K562 (cell line): ENCODE data around the gene IL1R1. TPM values are rescaled to one million over a fixed set of nuclear protein-coding genes. Genes with fewer than 3 reads are reported as not detected.

Experiments
- ATAC-seq: fragments of 200-7000 bp; cut with Tn5 transposase; 3 replicates; pipeline ENCODE4 v1.9.1; 2020; ENCODE audit warnings: moderate library complexity
- BruUV-seq: library from RNA; stranded (reverse); fragments of 400-500 nt; replicated peaks from 2 replicates; lab custom pipeline; 2021; lab: Mats Ljungman, UMichigan
- CTCF ChIA-PET: fragments of 300-600 bp; formaldehyde crosslinking; extraction: SDS; loops from one replicate; lab custom pipeline; 2021; ENCODE audit warnings: low intra/inter-chr PET ratio; lab: Yijun Ruan, JAX
- POLR2A ChIA-PET: fragments of 300-600, 350-650 bp; sonication (Branson Sonifier 250); formaldehyde crosslinking; extraction: SDS; loops from one replicate; lab custom pipeline; 2021; ENCODE audit warnings: antibody characterized with exemption, inconsistent platforms; lab: Yijun Ruan, JAX
- DNase-seq, 4 experiments: peaks; one replicate each; pipeline versions ENCODE4 v3.0.0 to v3.0.0-alpha.2; 2011 to 2018; ENCODE audit warnings: low spot score in 3 of 4, mixed read lengths in 3 of 4; ENCODE audit errors: extremely low read depth in 1 of 4
- FAIRE-seq: peaks from 2 replicates; lab custom pipeline; 2011; peaks lifted over from hg19 to GRCh38; lab: Jason Lieb, UNC
- H2AFZ ChIP-seq: 2 replicates; pipeline ENCODE4 v1.6.0; 2011; ENCODE audit warnings: low read depth, low read length, control low read depth, inconsistent platforms
- H3K27ac ChIP-seq: fragments of 200-600 bp; 3 replicates; pipeline ENCODE4 v1.8.0; 2011; ENCODE audit warnings: low read depth, mild to moderate bottlenecking, control low read depth, inconsistent platforms, low read length, moderate library complexity, mixed read lengths; ENCODE audit errors: extremely low read depth
- H3K27me3 ChIP-seq, 2 experiments: fragments of 300-600 bp in 1 of 2; 2 replicates in 1 of 2; 3 replicates in 1 of 2; pipeline versions ENCODE4 v1.6.0 to v1.8.0; 2011; ENCODE audit warnings: inconsistent platforms in 2 of 2, low read length in 2 of 2, mild to moderate bottlenecking in 1 of 2, mixed read lengths in 1 of 2, moderate library complexity in 1 of 2; ENCODE audit not compliant: control insufficient read depth in 2 of 2, insufficient read depth in 2 of 2
- H3K36me3 ChIP-seq: fragments of 300-600 bp; 3 replicates; pipeline ENCODE4 v1.8.0; 2011; ENCODE audit warnings: mild to moderate bottlenecking, low read length, inconsistent platforms; ENCODE audit not compliant: control insufficient read depth, insufficient read depth
- H3K4me1 ChIP-seq, 2 experiments: fragments of 200-600 bp in 1 of 2; replicated peaks in 1 of 2; 2 replicates in 1 of 2; 3 replicates in 1 of 2; pipeline versions ENCODE4 v1.5.1 to v1.8.0; 2011; ENCODE audit warnings: inconsistent platforms in 2 of 2, low read length in 2 of 2, mild to moderate bottlenecking in 1 of 2, mixed read lengths in 1 of 2, moderate library complexity in 1 of 2; ENCODE audit not compliant: control insufficient read depth in 2 of 2, insufficient read depth in 2 of 2
- H3K4me2 ChIP-seq: 2 replicates; pipeline ENCODE4 v1.6.1; 2011; ENCODE audit warnings: low read length, control low read depth, inconsistent platforms, mixed read lengths; ENCODE audit not compliant: insufficient read depth
- H3K4me3 ChIP-seq: fragments of 200-600 bp; sonication (generic), shearing (Covaris generic); 2 replicates; pipeline ENCODE4 v1.5.1; 2016; ENCODE audit warnings: control low read depth, inconsistent platforms
- H3K79me2 ChIP-seq: fragments of 200-600 bp; 3 replicates; pipeline ENCODE4 v1.8.0; 2011; ENCODE audit warnings: low read length, inconsistent platforms; ENCODE audit not compliant: control insufficient read depth, insufficient read depth
- H3K9ac ChIP-seq, 2 experiments: 2 replicates each; pipeline versions ENCODE4 v1.6.0 to v1.6.1; 2011; ENCODE audit warnings: low read depth in 2 of 2, low read length in 2 of 2, control low read depth in 1 of 2, inconsistent platforms in 1 of 2, mild to moderate bottlenecking in 1 of 2, mixed read lengths in 1 of 2; ENCODE audit not compliant: insufficient read depth in 1 of 2
- H3K9me1 ChIP-seq: one replicate; pipeline ENCODE4 v1.6.0; 2011; ENCODE audit warnings: inconsistent platforms, mild to moderate bottlenecking, low read length, moderate library complexity; ENCODE audit not compliant: control insufficient read depth, insufficient read depth
- H3K9me3 ChIP-seq: replicated peaks from 2 replicates; pipeline ENCODE4 v1.5.1; 2011; ENCODE audit warnings: low read depth, low read length, inconsistent platforms; ENCODE audit not compliant: control insufficient read depth, insufficient read depth
- H4K20me1 ChIP-seq: replicated peaks from 2 replicates; pipeline ENCODE4 v1.6.1; 2011; ENCODE audit warnings: low read length, inconsistent platforms, mixed read lengths; ENCODE audit not compliant: control insufficient read depth, insufficient read depth
- CREBBP ChIP-seq: IDR thresholded peaks from one replicate; pipeline ENCODE4 v1.6.1; 2012; ENCODE audit warnings: low read depth, mild to moderate bottlenecking, control low read depth, inconsistent platforms, low read length
- CXXC5 ChIP-seq: fragments of 250-450 bp; sonication (Bioruptor Pico); IDR thresholded peaks from 2 replicates; pipeline ENCODE4 v1.8.0; 2022; ENCODE audit warnings: inconsistent platforms, mild to moderate bottlenecking, moderate library complexity
- DIDO1 ChIP-seq: fragments of 450-650 bp; IDR thresholded peaks from 2 replicates; pipeline ENCODE4 v1.6.1; 2016; ENCODE audit warnings: low read depth, missing biosample characterization, missing genetic modification characterization
- L3MBTL2 ChIP-seq: fragments of 450-650 bp; IDR thresholded peaks from 2 replicates; pipeline ENCODE4 v1.6.1; 2016; ENCODE audit warnings: mild to moderate bottlenecking, moderate library complexity
- MAFG ChIP-seq: fragments of 450-650 bp; conservative IDR thresholded peaks from 2 replicates; pipeline ENCODE4 v1.6.1; 2016; ENCODE audit warnings: missing genetic modification characterization, missing compliant biosample characterization
- RAD21 ChIP-seq, 2 experiments: fragments of 250-450 bp in 1 of 2; fragments of 450-650 bp in 1 of 2; sonication (Bioruptor Pico) in 1 of 2; formaldehyde crosslinking in 1 of 2; IDR thresholded peaks in 1 of 2; conservative IDR thresholded peaks in 1 of 2; 2 replicates each; pipeline versions ENCODE4 v1.4.0 to v1.8.0; 2020 to 2022; ENCODE audit warnings: mild to moderate bottlenecking in 2 of 2, moderate library complexity in 1 of 2
- RBM14 ChIP-seq: fragments of 200-400 bp; formaldehyde crosslinking; IDR thresholded peaks from 2 replicates; pipeline ENCODE4 v1.6.1; 2018; ENCODE audit warnings: low read depth, mild to moderate bottlenecking, low read length, moderate library complexity, borderline replicate concordance; ENCODE audit not compliant: insufficient read depth
- RNF219 ChIP-seq: fragments of 250-450 bp; sonication (Bioruptor Pico); IDR thresholded peaks from 2 replicates; pipeline ENCODE4 v1.5.0; 2022; ENCODE audit warnings: mild to moderate bottlenecking
- SAFB ChIP-seq: fragments of 200-400 bp; formaldehyde crosslinking; IDR thresholded peaks from 2 replicates; pipeline ENCODE4 v1.6.1; 2017; ENCODE audit warnings: low read depth, low read length, borderline replicate concordance
- STAG1 ChIP-seq: sonication (generic); formaldehyde crosslinking; IDR thresholded peaks from 2 replicates; pipeline ENCODE4 v1.5.0; 2020; ENCODE audit warnings: missing genetic modification reagents, borderline replicate concordance
- THRA ChIP-seq: fragments of 450-650 bp; IDR thresholded peaks from 2 replicates; pipeline ENCODE4 v1.6.1; 2017; ENCODE audit warnings: mild to moderate bottlenecking, moderate library complexity
- ZFP30 ChIP-seq: fragments of 250-450 bp; sonication (Bioruptor Pico); IDR thresholded peaks from 2 replicates; pipeline ENCODE4 v1.8.0; 2022; ENCODE audit warnings: moderate library complexity, mild to moderate bottlenecking, inconsistent platforms, borderline replicate concordance
- ZNF592 ChIP-seq: fragments of 450-650 bp; IDR thresholded peaks from 2 replicates; pipeline ENCODE4 v1.6.1; 2017; ENCODE audit warnings: antibody characterized with exemption, mild to moderate bottlenecking
- ZNF707 ChIP-seq: fragments of 250-450 bp; sonication (Bioruptor Pico); conservative IDR thresholded peaks from 2 replicates; pipeline ENCODE4 v1.8.0; 2022; ENCODE audit warnings: inconsistent platforms, mild to moderate bottlenecking, moderate library complexity
- WGBS: fragments of 100-300 bp; shearing (Covaris generic); methylation state at CpG from one replicate; pipeline ENCODE4 v1.1.6; 2016; ENCODE audit warnings: low coverage, mixed read lengths; ENCODE audit not compliant: insufficient coverage; ENCODE audit errors: missing lambda C conversion rate; 5-methylcytosine and 5-hydroxymethylcytosine counted together
- in situ Hi-C: fragments of 300-500 bp; cut with MboI; formaldehyde crosslinking; loops from 4 replicates; pipeline ENCODE4 v1.15.0; 2018; ENCODE audit warnings: inconsistent platforms, mixed read lengths
- intact Hi-C: fragments of 100-400 bp; cut with micrococcal nuclease; formaldehyde crosslinking; loops from 2 replicates; pipeline ENCODE4 v1.14.2; 2022
- polyA plus RNA-seq, 8 experiments: library from polyadenylated mRNA; depleted of rRNA in 4 of 8; stranded (reverse) in 5 of 8; unstranded in 3 of 8; fragments of >200 nt; fragmentation: Nextera tagmentation in 2 of 8; fragmentation: Illumina TruSeq in 1 of 8; extraction: Ambion mirVana in 2 of 8; extraction: Trizol in 1 of 8; gene quantifications; 2 replicates each; pipeline versions ENCODE4 v1.2.1 to v1.2.3, GENCODE V29; 2011 to 2014; ENCODE audit warnings: inconsistent platforms in 1 of 8, missing spikeins in 1 of 8
- total RNA-seq, 7 experiments: library from RNA; depleted of rRNA in 6 of 7; stranded (reverse); fragments of >200 nt in 6 of 7; fragmentation: Illumina TruSeq in 2 of 7; extraction: Trizol in 2 of 7; gene quantifications; 2 replicates each; pipeline versions ENCODE4 v1.2.1 to v1.2.3, GENCODE V29; 2011 to 2021; ENCODE audit warnings: low replicate concordance in 1 of 7

Gene IL1R1
- total and polyA plus RNA-seq, 9 of the 15 experiments (the other 6 are each of a cell fraction or from before 2014, with no cell fraction given): 0.81 to 3.9 (median 1.6) TPM

- H4K20me1 ChIP-seq: no peaks in the 10 kb centered on the region
- in situ Hi-C loops (no loop called here), intact Hi-C loops (no loop called here)
- H3K9ac ChIP-seq: peak overlapping the region; percentile 60 to 90
- peak overlapping the region; percentile 99 for H2AFZ ChIP-seq
- H3K4me2 ChIP-seq: peak overlapping the region; percentile 82
- H3K4me3 ChIP-seq: peak overlapping the region; percentile 44
- ATAC-seq (peak; percentile 6), DNase-seq (peak in 1 of 4 experiments; percentile 38), FAIRE-seq (peak; percentile 6)
- no peaks in the 10 kb centered on the region for H3K79me2 ChIP-seq
- H3K27ac ChIP-seq: no peak overlapping the region; the same call in 2 of the 3 replicates
- H3K9me1 ChIP-seq: no peaks in the 10 kb centered on the region
- ChIA-PET CTCF (no interaction called here), POLR2A (interaction anchor here (0.6 to 1.3 kb wide), 7 partner anchors 10 to 728 kb away, joined by 3 read pairs; no protein-coding TSS in a partner anchor)
- peaks cover 14 to 16% of the 10 kb centered on the region in 2 experiments for H3K4me1 ChIP-seq
- no peaks in the 10 kb centered on the region for H3K27me3 ChIP-seq
- WGBS: 25% methylated on average over 13 of the region's 42 CpGs
- no TSS peak for BruUV-seq
- H3K9me3 ChIP-seq: peaks cover 7% of the 10 kb centered on the region
- no peaks in the 10 kb centered on the region; the same call in 2 of the 3 replicates for H3K36me3 ChIP-seq
- TF ChIP-seq ZNF707 (no peak), CREBBP (no peak), RBM14 (no peak), SAFB (no peak), L3MBTL2 (peak; percentile 71), RAD21 (CRISPR knock-in tag; conservative IDR thresholded peaks at IDR 0.05 in 1 of 2, IDR thresholded peaks at IDR 0.05 in 1 of 2) (no peak), ZNF592 (0 out of 2 replicates have a peak, but pooled peaks have one; percentile 25), MAFG (no peak), ZFP30 (CRISPR knock-in tag) (no peak), THRA (no peak), STAG1 (no peak), RNF219 (CRISPR knock-in tag) (no peak), CXXC5 (CRISPR knock-in tag) (peak; percentile 24; the same call in 1 of the 2 replicates), DIDO1 (no peak)
Measured at GRCh38 chr2:102142829-102143449, 393 bp downstream of the IL1R1 start.
